Urinary bladder (tissue), 4 donors: ENCODE measurements around the gene MLLT6. TPM values are rescaled to one million over a fixed set of nuclear protein-coding genes. Genes with fewer than 3 reads are reported as not detected.

Source experiments
- DNase-seq: peaks from one replicate; pipeline ENCODE4 v3.0.0-alpha.2; 2015; ENCODE audit errors: extremely low spot score
- H3K27ac ChIP-seq: one replicate; pipeline ENCODE4 v1.5.1; 2013; ENCODE audit warnings: low read depth, mild to moderate bottlenecking, moderate library complexity
- H3K36me3 ChIP-seq: one replicate; pipeline ENCODE4 v1.6.1; 2013; ENCODE audit warnings: mild to moderate bottlenecking, moderate library complexity; ENCODE audit not compliant: insufficient read depth
- H3K4me1 ChIP-seq: one replicate; pipeline ENCODE4 v1.6.1; 2013; ENCODE audit warnings: mild to moderate bottlenecking, moderate library complexity; ENCODE audit not compliant: insufficient read depth
- H3K4me3 ChIP-seq: one replicate; pipeline ENCODE4 v1.5.1; 2013; ENCODE audit warnings: low read depth, low read length
- WGBS: extraction: QIAGEN DNeasy Blood & Tissue Kit; methylation state at CpG from one replicate; pipeline ENCODE4 v1.1.7; 2013; 5-methylcytosine and 5-hydroxymethylcytosine counted together
- polyA plus RNA-seq: library from polyadenylated mRNA; stranded (reverse); fragments of 200-250 nt; gene quantifications from one replicate; pipeline ENCODE4 v1.2.3, GENCODE V29; 2013
- total RNA-seq: library from RNA; depleted of rRNA; stranded (reverse); fragments of >200 nt; gene quantifications from one replicate; pipeline ENCODE4 v1.2.3, GENCODE V29; 2014
- donor health status: healthy with polysubstance abuse.
- donor health status: healthy.

The MLLT6 gene
- total and polyA plus RNA-seq, 2 donors, result 38.5 to 67.8 TPM

GRCh38 chr17:38742411-38743308 is 37.6 kb downstream of the MLLT6 start:
- peak; percentile 99 for DNase-seq
- Histone ChIP-seq H3K27ac (peak overlapping the region; percentile 80), H3K36me3 (no peaks in the 10 kb centered on the region), H3K4me3 (no peak overlapping the region), H3K4me1 (peaks cover 1% of the 10 kb centered on the region)
- 27% methylated on average over 22 of the region's 22 CpGs for WGBS

DNA sequence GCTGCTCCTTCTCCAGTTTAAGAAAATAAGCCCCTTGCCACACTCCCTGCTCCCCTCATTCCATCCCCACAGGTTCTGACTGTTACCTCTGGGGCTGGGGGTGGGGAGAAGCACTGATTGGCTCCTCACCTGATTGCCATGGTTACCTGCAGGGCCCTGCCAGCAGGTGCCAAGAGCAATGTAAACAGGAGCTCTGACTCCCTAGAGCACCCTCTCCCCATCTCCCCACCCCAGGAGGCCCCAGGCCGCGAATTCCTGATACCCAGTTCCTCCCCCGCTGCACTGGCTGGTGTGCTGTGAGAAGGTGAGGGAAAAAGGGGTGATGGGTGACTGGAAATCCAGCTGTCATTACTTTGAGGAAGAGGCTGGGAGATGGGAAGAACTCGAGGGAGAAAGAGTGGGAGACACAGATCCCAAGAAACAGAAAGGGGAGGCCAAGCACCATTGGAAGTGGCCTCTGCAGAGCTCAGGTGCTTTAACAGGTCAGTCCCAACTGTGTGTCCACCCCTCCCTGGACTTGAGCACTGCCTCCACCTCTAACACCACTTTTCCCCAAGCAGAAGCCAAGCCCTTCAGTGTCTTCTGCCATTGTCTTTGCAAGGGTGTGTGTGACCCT is 38.6 kb downstream of the MLLT6 start:
- Histone ChIP-seq H3K36me3 (no peaks in the 10 kb centered on the region), H3K4me3 (no peak overlapping the region), H3K27ac (no peak overlapping the region), H3K4me1 (peaks cover 1% of the 10 kb centered on the region)
- WGBS, result 78% methylated on average over 4 of the region's 4 CpGs
- DNase-seq, result no peak

DNA sequence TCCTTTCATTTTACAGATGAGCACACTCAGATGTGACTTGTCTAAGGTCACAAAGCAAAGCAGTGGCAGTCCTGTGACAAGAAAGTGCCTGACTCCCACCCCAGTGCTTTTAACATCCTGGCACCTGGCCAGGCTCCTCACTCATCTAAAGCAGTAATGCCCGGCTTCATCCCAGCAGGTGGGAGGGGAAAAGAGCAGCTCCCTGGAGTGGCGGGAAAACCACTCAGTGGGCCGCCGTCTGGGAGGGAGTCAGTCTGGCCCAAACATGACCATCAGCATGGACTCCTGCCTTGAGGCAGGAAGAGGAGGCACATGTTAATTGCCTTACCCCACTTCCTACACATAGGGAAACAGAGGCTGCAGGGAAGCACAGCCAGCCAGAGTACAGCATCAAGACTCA is 40.5 kb downstream of the MLLT6 start:
- WGBS, result 45% methylated on average over 4 of the region's 4 CpGs
- Histone ChIP-seq H3K4me1 (peaks cover 1% of the 10 kb centered on the region), H3K36me3 (no peaks in the 10 kb centered on the region), H3K27ac (no peak overlapping the region), H3K4me3 (no peak overlapping the region)
- no peak for DNase-seq

- H3K27ac ChIP-seq, result no peak overlapping the region
- no peak for DNase-seq
- 46% methylated on average over 8 of the region's 8 CpGs for WGBS
- H3K4me3 ChIP-seq, result peak overlapping the region; percentile 67
- peaks cover 1% of the 10 kb centered on the region for H3K4me1 ChIP-seq
- no peaks in the 10 kb centered on the region for H3K36me3 ChIP-seq
Measured at GRCh38 chr17:38746004-38746848, 41.2 kb downstream of the MLLT6 start.

DNA sequence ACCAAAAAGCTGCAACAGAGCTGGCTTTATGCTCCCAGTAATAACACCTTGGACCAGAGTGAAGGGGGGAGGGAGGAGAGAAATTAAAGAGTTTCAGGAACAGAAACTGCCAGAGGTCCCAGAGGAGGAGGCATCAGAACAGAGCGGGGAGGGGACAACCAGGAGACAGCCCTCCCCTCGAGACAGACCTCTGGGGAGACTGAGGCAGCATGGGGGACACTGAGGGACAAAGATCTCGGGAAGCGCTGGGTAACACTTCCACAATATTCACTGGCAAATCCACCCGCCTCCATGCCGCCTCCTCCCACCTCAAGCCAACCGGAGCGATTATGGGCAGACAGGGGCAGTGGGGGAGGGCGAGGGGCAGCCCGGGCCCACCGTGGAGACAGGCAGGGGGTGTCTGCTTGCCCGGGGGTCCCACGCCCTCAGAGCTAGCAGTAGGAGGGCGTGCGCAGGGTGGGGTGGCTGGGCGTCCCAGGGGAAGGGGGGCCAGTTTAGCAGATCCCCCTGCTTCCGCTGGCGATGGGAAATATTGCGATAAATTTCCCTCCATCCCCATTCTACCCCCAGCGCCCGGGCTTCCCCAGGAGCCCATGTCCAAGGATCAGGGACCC is 41.9 kb downstream of the MLLT6 start:
- 3% methylated on average over 21 of the region's 21 CpGs for WGBS
- H3K4me1 ChIP-seq, result peaks cover 1% of the 10 kb centered on the region
- no peak for DNase-seq
- no peaks in the 10 kb centered on the region for H3K36me3 ChIP-seq
- H3K4me3 ChIP-seq, result peak overlapping the region; percentile 67
- peak overlapping the region; percentile 12 for H3K27ac ChIP-seq

DNA sequence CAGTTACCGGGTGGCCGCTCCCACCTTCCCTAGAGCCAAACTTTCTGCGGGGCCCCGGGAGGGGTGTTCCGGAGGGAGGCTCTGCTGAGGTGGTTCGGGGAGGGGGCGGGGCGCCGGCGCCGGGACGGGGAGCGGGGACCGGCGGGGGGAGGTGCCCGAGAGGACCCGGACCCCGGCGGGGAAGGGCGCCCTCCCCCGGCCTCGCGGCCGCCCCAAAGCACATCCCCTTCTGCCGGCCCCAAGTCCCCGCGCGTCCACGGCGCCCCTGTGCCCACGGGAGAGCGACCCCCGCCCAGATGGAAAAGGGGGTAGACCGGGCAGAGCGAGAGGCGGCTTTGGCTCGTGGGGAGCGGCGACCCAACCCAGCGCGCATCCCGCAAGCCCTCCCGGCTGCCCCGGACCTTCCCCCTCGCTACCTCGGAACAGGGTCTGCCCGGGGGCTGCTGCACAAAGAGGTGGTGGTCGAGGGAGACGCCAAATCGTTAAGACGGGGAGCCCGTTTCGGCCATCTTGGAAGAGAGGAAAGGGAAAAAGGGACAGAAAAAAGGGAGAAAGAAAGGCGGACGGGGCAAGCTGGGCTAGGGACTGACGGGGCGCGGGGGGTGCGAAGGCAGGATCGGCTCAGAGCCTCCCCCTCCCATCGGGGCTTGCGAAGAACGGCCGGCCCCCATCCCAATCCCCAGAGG is 42.5 kb downstream of the MLLT6 start:
- no peaks in the 10 kb centered on the region for H3K36me3 ChIP-seq
- WGBS, result 1% methylated on average over 64 of the region's 64 CpGs
- peak overlapping the region; percentile 44 for H3K27ac ChIP-seq
- H3K4me3 ChIP-seq, result peak overlapping the region; percentile 67
- H3K4me1 ChIP-seq, result peaks cover 1% of the 10 kb centered on the region
- no peak for DNase-seq

GRCh38 chr17:38748149-38748891 is 43.2 kb downstream of the MLLT6 start, which contains the start of gene PCGF2:
Gene PCGF2 (minus strand): TSS chr17:38748336. CDS start chr17:38740402, 7,934 bp downstream.
- no peaks in the 10 kb centered on the region for H3K36me3 ChIP-seq
- DNase-seq, result peak; percentile 79
- H3K4me1 ChIP-seq, result peaks cover 1% of the 10 kb centered on the region
- peak within 1 kb of the TSS; percentile 85 for H3K27ac ChIP-seq
- H3K4me3 ChIP-seq, result peak within 1 kb of the TSS; percentile 67
- under 1% methylated on average over 47 of the region's 47 CpGs for WGBS

- under 1% methylated on average over 32 of the region's 32 CpGs for WGBS
- Histone ChIP-seq H3K36me3 (no peaks in the 10 kb centered on the region), H3K4me1 (peaks cover 1% of the 10 kb centered on the region), H3K4me3 (peak overlapping the region; percentile 67), H3K27ac (peak overlapping the region; percentile 85)
- no peak for DNase-seq
Measured at GRCh38 chr17:38748892-38749222, 43.8 kb downstream of the MLLT6 start.

GRCh38 chr17:38749223-38750043 is 44.4 kb downstream of the MLLT6 start:
- Histone ChIP-seq H3K4me1 (peaks cover 1% of the 10 kb centered on the region), H3K4me3 (peak overlapping the region; percentile 67), H3K36me3 (no peaks in the 10 kb centered on the region), H3K27ac (peak overlapping the region; percentile 85)
- no peak for DNase-seq
- WGBS, result under 1% methylated on average over 79 of the region's 79 CpGs

GRCh38 chr17:38750044-38750311 is 44.9 kb downstream of the MLLT6 start:
- peak overlapping the region; percentile 67 for H3K4me3 ChIP-seq
- peaks cover 1% of the 10 kb centered on the region for H3K4me1 ChIP-seq
- no peak overlapping the region for H3K27ac ChIP-seq
- 7% methylated on average over 12 of the region's 12 CpGs for WGBS
- no peaks in the 10 kb centered on the region for H3K36me3 ChIP-seq
- no peak for DNase-seq

DNA sequence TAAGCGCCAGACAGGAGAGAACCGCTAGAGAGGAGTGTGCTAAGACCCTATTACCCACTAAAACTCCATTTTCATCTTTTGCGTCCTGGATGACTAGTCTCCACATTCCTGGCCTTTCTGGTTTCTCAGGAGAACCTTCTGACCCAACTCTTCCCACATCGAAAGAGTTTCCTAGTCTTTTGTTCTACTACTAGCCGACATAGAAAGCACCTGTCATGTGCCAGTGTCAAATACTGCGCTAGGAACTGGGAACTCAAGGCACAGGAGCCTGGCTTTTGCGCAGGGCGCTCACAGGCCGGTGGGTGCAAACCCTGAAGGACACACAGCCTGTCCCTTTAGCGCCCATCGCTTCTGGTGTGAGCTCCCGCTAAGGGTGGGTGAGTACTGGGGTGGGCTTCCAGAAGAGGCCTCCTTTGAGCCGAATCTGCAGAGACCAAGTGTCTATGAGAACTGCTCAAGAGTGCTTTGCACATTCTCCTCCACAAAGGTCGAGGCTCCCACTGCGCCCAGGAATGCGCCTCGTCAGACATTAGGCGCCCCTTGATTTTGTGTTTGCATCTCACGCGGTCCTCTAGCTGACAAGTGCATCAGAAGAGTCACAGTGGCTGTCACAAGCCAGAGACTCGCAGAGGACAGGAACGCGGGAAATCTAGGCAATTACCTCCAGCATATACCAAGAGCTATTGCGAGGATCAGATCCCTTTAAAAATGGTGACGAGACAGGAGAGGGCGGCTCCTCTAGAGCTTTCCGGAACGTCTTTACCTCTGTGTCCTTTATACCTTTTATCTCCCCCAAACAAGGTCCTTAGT is 45.4 kb downstream of the MLLT6 start:
- peaks cover 1% of the 10 kb centered on the region for H3K4me1 ChIP-seq
- H3K4me3 ChIP-seq, result peak overlapping the region; percentile 67
- H3K36me3 ChIP-seq, result no peaks in the 10 kb centered on the region
- H3K27ac ChIP-seq, result no peak overlapping the region
- WGBS, result 34% methylated on average over 28 of the region's 28 CpGs
- no peak for DNase-seq
